ENCODE data around the gene NSUN5.

GRCh38 chr7:73349763-73350162 is 41.1 kb upstream of the NSUN5 start:
- no peak for TF ChIP-seq POLR2AphosphoS5 (IDR thresholded peaks at IDR 0.05; ENCODE audit: low read depth, low read length)
- TF ChIP-seq, protein P1, sequence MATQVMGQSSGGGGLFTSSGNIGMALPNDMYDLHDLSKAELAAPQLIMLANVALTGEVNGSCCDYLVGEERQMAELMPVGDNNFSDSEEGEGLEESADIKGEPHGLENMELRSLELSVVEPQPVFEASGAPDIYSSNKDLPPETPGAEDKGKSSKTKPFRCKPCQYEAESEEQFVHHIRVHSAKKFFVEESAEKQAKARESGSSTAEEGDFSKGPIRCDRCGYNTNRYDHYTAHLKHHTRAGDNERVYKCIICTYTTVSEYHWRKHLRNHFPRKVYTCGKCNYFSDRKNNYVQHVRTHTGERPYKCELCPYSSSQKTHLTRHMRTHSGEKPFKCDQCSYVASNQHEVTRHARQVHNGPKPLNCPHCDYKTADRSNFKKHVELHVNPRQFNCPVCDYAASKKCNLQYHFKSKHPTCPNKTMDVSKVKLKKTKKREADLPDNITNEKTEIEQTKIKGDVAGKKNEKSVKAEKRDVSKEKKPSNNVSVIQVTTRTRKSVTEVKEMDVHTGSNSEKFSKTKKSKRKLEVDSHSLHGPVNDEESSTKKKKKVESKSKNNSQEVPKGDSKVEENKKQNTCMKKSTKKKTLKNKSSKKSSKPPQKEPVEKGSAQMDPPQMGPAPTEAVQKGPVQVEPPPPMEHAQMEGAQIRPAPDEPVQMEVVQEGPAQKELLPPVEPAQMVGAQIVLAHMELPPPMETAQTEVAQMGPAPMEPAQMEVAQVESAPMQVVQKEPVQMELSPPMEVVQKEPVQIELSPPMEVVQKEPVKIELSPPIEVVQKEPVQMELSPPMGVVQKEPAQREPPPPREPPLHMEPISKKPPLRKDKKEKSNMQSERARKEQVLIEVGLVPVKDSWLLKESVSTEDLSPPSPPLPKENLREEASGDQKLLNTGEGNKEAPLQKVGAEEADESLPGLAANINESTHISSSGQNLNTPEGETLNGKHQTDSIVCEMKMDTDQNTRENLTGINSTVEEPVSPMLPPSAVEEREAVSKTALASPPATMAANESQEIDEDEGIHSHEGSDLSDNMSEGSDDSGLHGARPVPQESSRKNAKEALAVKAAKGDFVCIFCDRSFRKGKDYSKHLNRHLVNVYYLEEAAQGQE (IDR thresholded peaks at IDR 0.05; ENCODE audit: insufficient read depth in 1 of 2, low read depth in 2 of 2, low read length in 1 of 2) = no peak
